Measurements from ENCODE around the gene ADAMTSL1. TPM values are rescaled to one million over a fixed set of nuclear protein-coding genes. Genes with fewer than 3 reads are reported as not detected.
A peak's percentile ranks its signal among the peaks of the same experiment; 100 is the strongest.

ADAMTSL1 gene
- total RNA-seq, 1 donor from 2014 or later: 1.5 TPM

GRCh38 chr9:18703151-18703900, 229.4 kb downstream of the ADAMTSL1 start:
- ATAC-seq: no peak

GRCh38 chr9:18703901-18704379, 230.0 kb downstream of the ADAMTSL1 start:
- no peak for ATAC-seq

GRCh38 chr9:18705796-18706392, 231.9 kb downstream of the ADAMTSL1 start:
- ATAC-seq: no peak

- no peak for ATAC-seq
These were observed 232.7 kb downstream of the ADAMTSL1 start for GRCh38 chr9:18706648-18707047.

GRCh38 chr9:18707061-18707461, 233.1 kb downstream of the ADAMTSL1 start:
- ATAC-seq: no peak

- no peak for ATAC-seq
These were observed 233.7 kb downstream of the ADAMTSL1 start for GRCh38 chr9:18707489-18708205.

GRCh38 chr9:18708429-18708828, 234.5 kb downstream of the ADAMTSL1 start:
- no peak for ATAC-seq

- ATAC-seq: no peak
These were observed 236.1 kb downstream of the ADAMTSL1 start for GRCh38 chr9:18710065-18710464.

- ATAC-seq: no peak
These were observed 243.8 kb downstream of the ADAMTSL1 start for GRCh38 chr9:18717759-18718158.

GRCh38 chr9:18718393-18718792, 244.4 kb downstream of the ADAMTSL1 start:
- ATAC-seq: no peak

GRCh38 chr9:18718932-18719331, 245.0 kb downstream of the ADAMTSL1 start:
- ATAC-seq: no peak

- ATAC-seq: no peak
These were observed 246.7 kb downstream of the ADAMTSL1 start for GRCh38 chr9:18720691-18721090.

- no peak for ATAC-seq
These were observed 247.5 kb downstream of the ADAMTSL1 start for GRCh38 chr9:18721267-18721994.

GRCh38 chr9:18721995-18722310, 248.0 kb downstream of the ADAMTSL1 start:
- ATAC-seq: no peak

- ATAC-seq: peak; percentile 92
These were observed 248.9 kb downstream of the ADAMTSL1 start for GRCh38 chr9:18722882-18723281.

- ATAC-seq: no peak
These were observed 249.4 kb downstream of the ADAMTSL1 start for GRCh38 chr9:18723366-18723765.

- no peak for ATAC-seq
These were observed 252.6 kb downstream of the ADAMTSL1 start for GRCh38 chr9:18726546-18726945.

- no peak for ATAC-seq
These were observed 254.0 kb downstream of the ADAMTSL1 start for GRCh38 chr9:18727904-18728303.

- no peak for ATAC-seq
These were observed 254.7 kb downstream of the ADAMTSL1 start for GRCh38 chr9:18728642-18729041.

- ATAC-seq: no peak
These were observed 256.3 kb downstream of the ADAMTSL1 start for GRCh38 chr9:18730241-18730640.

GRCh38 chr9:18739127-18739526, 265.2 kb downstream of the ADAMTSL1 start:
- ATAC-seq: no peak

GRCh38 chr9:18739641-18740318, 265.8 kb downstream of the ADAMTSL1 start:
- ATAC-seq: no peak

All from esophagus mucosa (tissue), 1 donor.